GM19193 (cell line): Measurements from ENCODE around the gene CELA2B.

Experiments used
- POLR2A ChIP-seq: IDR thresholded peaks from 4 replicates; pipeline ENCODE4 v1.6.1; 2011; ENCODE audit not compliant: insufficient read depth, insufficient read length; ENCODE audit errors: extremely low read depth

CELA2B gene

GRCh38 chr1:15475752-15476314 lies at the start of gene CELA2B:
Gene CELA2B (plus strand): TSS chr1:15476104. CDS start chr1:15476126, 22 bp downstream.
- no peak for TF ChIP-seq POLR2A

- TF ChIP-seq POLR2A, result no peak
Observed at GRCh38 chr1:15426492-15427279, 49.2 kb upstream of the CELA2B start.

GRCh38 chr1:15427280-15427666 lies 48.6 kb upstream of the CELA2B start:
- TF ChIP-seq POLR2A, result no peak

GRCh38 chr1:15428815-15429435 lies 47.0 kb upstream of the CELA2B start:
- TF ChIP-seq POLR2A, result no peak

GRCh38 chr1:15429701-15430149 lies 46.2 kb upstream of the CELA2B start:
- TF ChIP-seq POLR2A, result no peak

- TF ChIP-seq POLR2A, result no peak
Observed at GRCh38 chr1:15430787-15431570, 44.9 kb upstream of the CELA2B start.

GRCh38 chr1:15431571-15431948 lies 44.3 kb upstream of the CELA2B start:
- TF ChIP-seq POLR2A, result no peak

- TF ChIP-seq POLR2A, result no peak
Observed at GRCh38 chr1:15432324-15432723, 43.6 kb upstream of the CELA2B start.

- TF ChIP-seq POLR2A, result no peak
Observed at GRCh38 chr1:15433471-15433870, 42.4 kb upstream of the CELA2B start.

GRCh38 chr1:15435239-15436077 lies 40.4 kb upstream of the CELA2B start:
- TF ChIP-seq POLR2A, result no peak

GRCh38 chr1:15436881-15437442 lies 38.9 kb upstream of the CELA2B start:
- no peak for TF ChIP-seq POLR2A

GRCh38 chr1:15439325-15439724 lies 36.6 kb upstream of the CELA2B start:
- no peak for TF ChIP-seq POLR2A

- no peak for TF ChIP-seq POLR2A
Observed at GRCh38 chr1:15440357-15440756, 35.5 kb upstream of the CELA2B start.

GRCh38 chr1:15441247-15441646 lies 34.7 kb upstream of the CELA2B start:
- TF ChIP-seq POLR2A, result no peak
